ENCODE results near the gene ATP2B2.

- TF ChIP-seq CTCF (IDR thresholded peaks at IDR 0.05), result no peak
- TF ChIP-seq POLR2A (IDR thresholded peaks at IDR 0.05), result no peak
- no peak for TF ChIP-seq POLR2AphosphoS5 (IDR thresholded peaks at IDR 0.05)
These were observed 117.3 kb downstream of the ATP2B2 start for GRCh38 chr3:10387881-10388609.
